CD4-positive, alpha-beta T cell (primary cell): Measurements from ENCODE around the gene LNPK. TPM values are rescaled to one million over a fixed set of nuclear protein-coding genes. Genes with fewer than 3 reads are reported as not detected.

ENCODE experiments used
- ATAC-seq: fragments of 200-7000 bp; cut with Tn5 transposase; one replicate; pipeline ENCODE4 v1.10.0; 2022; ENCODE audit warnings: mild to moderate bottlenecking; ENCODE audit not compliant: poor library complexity
- CTCF ChIA-PET: fragments of 350-600 bp; sonication (Branson Sonifier 250); formaldehyde crosslinking; loops from one replicate; lab custom pipeline; 2021; ENCODE audit warnings: antibody characterized with exemption, inconsistent platforms; lab: Charles Lee
- POLR2A ChIA-PET: fragments of 350-600 bp; sonication (Branson Sonifier 250); formaldehyde crosslinking; loops from one replicate; lab custom pipeline; 2021; ENCODE audit warnings: antibody characterized with exemption, inconsistent platforms; lab: Charles Lee
- DNase-seq, 14 experiments: peaks; one replicate each; pipeline ENCODE4 v3.0.0-alpha.2; 2013 to 2020; ENCODE audit warnings: mixed read lengths in 2 of 14
- H3K27ac ChIP-seq, 2 donors: one replicate each; pipeline versions ENCODE4 v1.5.1 to v1.7.0; 2013; ENCODE audit warnings: low read length in 2 of 2, low read depth in 1 of 2, mild to moderate bottlenecking in 1 of 2
- H3K27me3 ChIP-seq, 2 experiments: 1 replicate in 1 of 2; 2 replicates in 1 of 2; pipeline versions ENCODE4 v1.6.1 to v1.7.0; 2013; ENCODE audit warnings: low read length in 2 of 2, control low read depth in 1 of 2, mild to moderate bottlenecking in 1 of 2, moderate library complexity in 1 of 2; ENCODE audit not compliant: insufficient read depth in 2 of 2, control insufficient read depth in 1 of 2
- H3K36me3 ChIP-seq: one replicate; pipeline ENCODE4 v1.6.1; 2013; ENCODE audit warnings: low read length, control low read depth; ENCODE audit not compliant: insufficient read depth
- H3K4me1 ChIP-seq: one replicate; pipeline ENCODE4 v1.6.1; 2013; ENCODE audit warnings: low read length, control low read depth; ENCODE audit not compliant: insufficient read depth
- H3K4me3 ChIP-seq: one replicate; pipeline ENCODE4 v1.5.1; 2013; ENCODE audit warnings: mild to moderate bottlenecking, low read length, moderate library complexity
- H3K9me3 ChIP-seq, 2 experiments: 1 replicate in 1 of 2; 2 replicates in 1 of 2; pipeline versions ENCODE4 v1.6.1 to v1.7.0; 2013; ENCODE audit warnings: low read length in 2 of 2, mild to moderate bottlenecking in 2 of 2, control low read depth in 1 of 2, moderate library complexity in 1 of 2; ENCODE audit not compliant: control insufficient read depth in 1 of 2, insufficient read depth in 1 of 2
- H3K27ac Mint-ChIP-seq: one replicate; pipeline ENCODE4 v1.8.0; 2020; ENCODE audit warnings: mixed read lengths
- H3K27me3 Mint-ChIP-seq: one replicate; pipeline ENCODE4 v1.8.0; 2021; ENCODE audit warnings: mixed read lengths
- H3K36me3 Mint-ChIP-seq: one replicate; pipeline ENCODE4 v1.8.0; 2021; ENCODE audit warnings: low read depth, mixed read lengths
- H3K4me1 Mint-ChIP-seq: one replicate; pipeline ENCODE4 v1.8.0; 2021; ENCODE audit warnings: low read depth, mixed read lengths
- H3K4me3 Mint-ChIP-seq: one replicate; pipeline ENCODE4 v1.8.0; 2020; ENCODE audit warnings: mild to moderate bottlenecking, mixed read lengths
- H3K9me3 Mint-ChIP-seq: one replicate; pipeline ENCODE4 v1.8.0; 2020; ENCODE audit warnings: mixed read lengths
- intact Hi-C, 2 experiments: fragments of 100-400 bp; cut with DNase I in 1 of 2; cut with micrococcal nuclease in 1 of 2; formaldehyde crosslinking; loops; one replicate each; pipeline versions ENCODE4 v1.15.1 to v1.9.0; 2023 to 2025; cut with DNase I, micrococcal nuclease
- total RNA-seq, 174 experiments: library from RNA in 2 of 174; stranded (reverse) in 2 of 174; gene quantifications; one replicate each; pipeline ENCODE4 v1.2.3 and lab custom pipeline; 2021 to 2026
- TF ChIP-seq, protein P1 (sequence below): fragments of 200-600 bp; IDR thresholded peaks from one replicate; pipeline ENCODE4 v1.8.0; 2022; ENCODE audit warnings: antibody characterized with exemption, mild to moderate bottlenecking

Gene LNPK
- total RNA-seq, 2 experiments from 2014 or later = 12.7 to 15.8 TPM

DNA sequence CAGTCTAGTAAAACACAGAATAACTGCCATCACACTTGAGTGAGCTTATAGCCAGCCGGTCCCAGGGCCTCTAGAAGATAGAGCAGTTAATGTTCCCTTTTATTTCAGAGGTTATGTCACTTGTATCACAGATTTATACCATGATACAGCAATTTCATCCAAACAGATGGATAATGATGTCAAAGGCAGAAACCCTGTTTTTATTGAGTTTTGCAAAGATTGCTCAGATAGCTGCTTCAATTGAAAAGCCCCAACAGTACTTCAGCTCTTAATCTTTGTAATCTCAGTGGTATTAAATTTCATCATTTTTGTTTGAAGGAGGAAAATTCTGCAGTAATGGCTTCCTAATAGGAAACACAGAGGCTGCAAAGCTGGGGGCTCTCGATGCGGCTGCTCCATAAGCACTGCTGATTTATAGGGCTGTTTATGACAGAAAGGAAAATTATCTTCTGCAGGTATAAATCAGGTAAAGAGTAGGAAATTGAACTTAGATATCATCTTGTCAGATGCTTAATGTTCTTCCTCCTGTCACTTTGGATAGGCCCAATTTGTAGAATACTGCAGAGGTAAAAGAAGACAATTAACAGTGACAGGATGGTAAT is 112.3 kb downstream of the LNPK start:
- Mint-ChIP-seq H3K4me3 (no peak overlapping the region), H3K27ac (no peak overlapping the region), H3K36me3 (no peaks in the 10 kb centered on the region), H3K27me3 (peaks cover 45% of the 10 kb centered on the region), H3K4me1 (no peaks in the 10 kb centered on the region), H3K9me3 (no peaks in the 10 kb centered on the region)
- DNase-seq (no peak), ATAC-seq (no peak)
- no peak overlapping the region for H3K4me3 ChIP-seq
- no peaks in the 10 kb centered on the region for H3K9me3 ChIP-seq
- ChIA-PET CTCF (no interaction called here), POLR2A (no interaction called here)
- peaks cover 3 to 10% of the 10 kb centered on the region in 2 experiments for H3K27me3 ChIP-seq
- H3K4me1 ChIP-seq = no peaks in the 10 kb centered on the region
- TF ChIP-seq, protein P1, sequence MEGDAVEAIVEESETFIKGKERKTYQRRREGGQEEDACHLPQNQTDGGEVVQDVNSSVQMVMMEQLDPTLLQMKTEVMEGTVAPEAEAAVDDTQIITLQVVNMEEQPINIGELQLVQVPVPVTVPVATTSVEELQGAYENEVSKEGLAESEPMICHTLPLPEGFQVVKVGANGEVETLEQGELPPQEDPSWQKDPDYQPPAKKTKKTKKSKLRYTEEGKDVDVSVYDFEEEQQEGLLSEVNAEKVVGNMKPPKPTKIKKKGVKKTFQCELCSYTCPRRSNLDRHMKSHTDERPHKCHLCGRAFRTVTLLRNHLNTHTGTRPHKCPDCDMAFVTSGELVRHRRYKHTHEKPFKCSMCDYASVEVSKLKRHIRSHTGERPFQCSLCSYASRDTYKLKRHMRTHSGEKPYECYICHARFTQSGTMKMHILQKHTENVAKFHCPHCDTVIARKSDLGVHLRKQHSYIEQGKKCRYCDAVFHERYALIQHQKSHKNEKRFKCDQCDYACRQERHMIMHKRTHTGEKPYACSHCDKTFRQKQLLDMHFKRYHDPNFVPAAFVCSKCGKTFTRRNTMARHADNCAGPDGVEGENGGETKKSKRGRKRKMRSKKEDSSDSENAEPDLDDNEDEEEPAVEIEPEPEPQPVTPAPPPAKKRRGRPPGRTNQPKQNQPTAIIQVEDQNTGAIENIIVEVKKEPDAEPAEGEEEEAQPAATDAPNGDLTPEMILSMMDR = no peak
- intact Hi-C loops = no loop called here
- H3K36me3 ChIP-seq = no peaks in the 10 kb centered on the region
- H3K27ac ChIP-seq = no peak overlapping the region

DNA sequence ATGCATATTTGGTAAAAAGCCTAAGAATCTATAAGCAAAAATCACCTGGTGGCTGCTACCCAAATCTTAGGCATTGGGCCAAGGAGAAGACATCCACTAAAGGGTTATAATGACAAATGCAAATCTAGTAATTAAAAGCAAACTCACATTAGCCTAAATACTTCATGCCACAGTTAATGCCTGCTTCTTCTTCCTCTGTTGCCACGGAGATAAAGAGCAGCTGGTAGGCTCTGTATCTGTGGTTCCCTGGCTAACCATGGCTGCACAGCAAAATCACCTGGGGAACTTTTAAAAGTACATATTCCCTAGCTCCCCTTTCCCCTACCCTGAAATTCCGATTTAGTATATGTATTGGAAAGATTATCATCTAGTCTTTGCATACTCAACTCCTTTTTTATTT is 114.3 kb downstream of the LNPK start:
- H3K9me3 ChIP-seq = no peaks in the 10 kb centered on the region
- TF ChIP-seq, protein P1 = no peak
- H3K27ac ChIP-seq = no peak overlapping the region
- H3K27ac Mint-ChIP-seq = no peak overlapping the region
- no peaks in the 10 kb centered on the region for H3K36me3 Mint-ChIP-seq
- H3K4me3 Mint-ChIP-seq = no peak overlapping the region
- CTCF ChIA-PET = no interaction called here
- no peaks in the 10 kb centered on the region for H3K4me1 Mint-ChIP-seq
- DNase-seq = no peak
- H3K36me3 ChIP-seq = no peaks in the 10 kb centered on the region
- H3K4me3 ChIP-seq = no peak overlapping the region
- POLR2A ChIA-PET = no interaction called here
- H3K9me3 Mint-ChIP-seq = no peaks in the 10 kb centered on the region
- H3K27me3 Mint-ChIP-seq = peaks cover 44% of the 10 kb centered on the region
- no peak for ATAC-seq
- H3K27me3 ChIP-seq = peaks cover 3 to 14% of the 10 kb centered on the region in 2 experiments
- H3K4me1 ChIP-seq = no peaks in the 10 kb centered on the region
- intact Hi-C loops = no loop called here

DNA sequence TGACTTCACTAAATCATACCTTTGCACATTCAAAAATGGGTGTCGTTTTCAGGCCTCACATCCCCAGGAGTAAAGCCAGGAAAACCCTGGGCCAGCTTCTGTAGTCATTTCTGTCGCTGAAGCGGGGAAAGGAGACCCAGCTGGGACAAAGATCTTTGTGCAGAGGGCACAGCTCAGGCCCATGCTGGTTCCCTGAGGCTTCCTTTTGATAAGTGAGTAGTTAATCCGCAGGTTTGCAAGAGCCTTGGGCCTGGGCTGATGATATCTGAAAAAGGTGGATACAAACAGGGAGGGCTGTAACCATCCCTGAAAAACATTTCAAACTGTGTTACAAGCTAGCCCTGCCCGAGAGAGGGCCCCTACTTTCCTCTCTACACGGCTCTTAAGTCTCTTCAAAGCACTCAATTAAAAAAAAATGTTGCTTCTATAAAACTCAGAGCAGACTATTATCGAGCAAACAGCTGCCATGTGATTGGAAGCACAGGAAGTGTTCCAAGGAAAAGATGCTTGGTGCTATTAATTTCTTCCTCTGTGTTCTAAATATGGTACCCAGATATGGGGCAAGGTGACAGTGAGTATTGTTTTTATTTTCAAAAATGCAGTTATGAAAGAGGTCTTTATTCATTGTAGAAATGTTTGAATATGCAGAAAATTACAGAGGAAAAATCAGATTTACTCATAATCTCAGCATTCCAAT is 117.2 kb downstream of the LNPK start:
- no peak overlapping the region for H3K27ac Mint-ChIP-seq
- Histone ChIP-seq H3K9me3 (no peaks in the 10 kb centered on the region), H3K36me3 (no peaks in the 10 kb centered on the region), H3K4me3 (no peak overlapping the region), H3K27ac (no peak overlapping the region), H3K27me3 (peaks cover 0 to 15% of the 10 kb centered on the region in 2 experiments), H3K4me1 (no peaks in the 10 kb centered on the region)
- TF ChIP-seq, protein P1 = no peak
- H3K4me3 Mint-ChIP-seq = no peak overlapping the region
- no peaks in the 10 kb centered on the region for H3K9me3 Mint-ChIP-seq
- H3K27me3 Mint-ChIP-seq = peaks cover 19% of the 10 kb centered on the region
- no peaks in the 10 kb centered on the region for H3K4me1 Mint-ChIP-seq
- DNase-seq (no peak), ATAC-seq (no peak)
- no peaks in the 10 kb centered on the region for H3K36me3 Mint-ChIP-seq
- ChIA-PET CTCF (no interaction called here), POLR2A (no interaction called here)
- intact Hi-C loops = no loop called here
